OCI-LY3 (cell line): ENCODE data around the gene MRC2.

Experiments
- EZH2phosphoT487 ChIP-seq: fragments of 200-600 bp; shearing (Covaris generic); IDR thresholded peaks from 2 replicates; pipeline ENCODE4 v1.6.1; 2018; ENCODE audit warnings: antibody characterized with exemption, mixed run types, low read depth
- TF ChIP-seq, protein P1 (sequence below): fragments of 200-600, 300-600 bp; sonication (generic); IDR thresholded peaks from 2 replicates; pipeline ENCODE4 v1.5.1; 2014; ENCODE audit warnings: antibody characterized with exemption, low read length, low read depth

DNA sequence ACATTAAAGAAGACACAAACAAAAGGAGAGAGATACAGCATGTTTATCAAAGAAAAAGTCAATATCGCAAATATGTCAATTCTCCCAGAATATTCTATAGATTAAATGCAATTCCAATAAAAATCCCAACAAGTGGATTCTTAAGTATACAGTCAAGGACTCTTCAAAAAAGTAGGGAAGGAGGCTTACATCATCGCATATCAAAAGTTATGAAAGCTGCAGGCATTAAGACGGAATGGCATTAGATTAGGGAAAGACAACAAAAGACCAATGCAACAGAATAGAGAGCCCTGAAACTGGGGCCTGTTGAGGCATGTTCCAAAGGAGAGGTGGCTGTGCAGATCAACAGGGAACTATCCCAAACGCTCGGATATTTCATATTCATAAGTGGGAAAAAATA, 104.7 kb downstream of the MRC2 start:
- TF ChIP-seq, protein P1, sequence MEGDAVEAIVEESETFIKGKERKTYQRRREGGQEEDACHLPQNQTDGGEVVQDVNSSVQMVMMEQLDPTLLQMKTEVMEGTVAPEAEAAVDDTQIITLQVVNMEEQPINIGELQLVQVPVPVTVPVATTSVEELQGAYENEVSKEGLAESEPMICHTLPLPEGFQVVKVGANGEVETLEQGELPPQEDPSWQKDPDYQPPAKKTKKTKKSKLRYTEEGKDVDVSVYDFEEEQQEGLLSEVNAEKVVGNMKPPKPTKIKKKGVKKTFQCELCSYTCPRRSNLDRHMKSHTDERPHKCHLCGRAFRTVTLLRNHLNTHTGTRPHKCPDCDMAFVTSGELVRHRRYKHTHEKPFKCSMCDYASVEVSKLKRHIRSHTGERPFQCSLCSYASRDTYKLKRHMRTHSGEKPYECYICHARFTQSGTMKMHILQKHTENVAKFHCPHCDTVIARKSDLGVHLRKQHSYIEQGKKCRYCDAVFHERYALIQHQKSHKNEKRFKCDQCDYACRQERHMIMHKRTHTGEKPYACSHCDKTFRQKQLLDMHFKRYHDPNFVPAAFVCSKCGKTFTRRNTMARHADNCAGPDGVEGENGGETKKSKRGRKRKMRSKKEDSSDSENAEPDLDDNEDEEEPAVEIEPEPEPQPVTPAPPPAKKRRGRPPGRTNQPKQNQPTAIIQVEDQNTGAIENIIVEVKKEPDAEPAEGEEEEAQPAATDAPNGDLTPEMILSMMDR, result no peak
- no peak for TF ChIP-seq EZH2phosphoT487
